GM21737 (cell line): ENCODE measurements around the gene RALGAPB.
"Not testable (repeated sequence)": the region's sequence is repeated elsewhere in the genome, so short reads cannot be mapped to it uniquely, and the experiment has no call there.

Experiments used
- ATAC-seq: cut with Tn5 transposase; IDR thresholded peaks from one replicate; pipeline ENCODE4 v1.9.1; 2021; ENCODE audit warnings: mild to moderate bottlenecking, moderate library complexity; ENCODE audit not compliant: unreplicated experiment

RALGAPB gene

DNA sequence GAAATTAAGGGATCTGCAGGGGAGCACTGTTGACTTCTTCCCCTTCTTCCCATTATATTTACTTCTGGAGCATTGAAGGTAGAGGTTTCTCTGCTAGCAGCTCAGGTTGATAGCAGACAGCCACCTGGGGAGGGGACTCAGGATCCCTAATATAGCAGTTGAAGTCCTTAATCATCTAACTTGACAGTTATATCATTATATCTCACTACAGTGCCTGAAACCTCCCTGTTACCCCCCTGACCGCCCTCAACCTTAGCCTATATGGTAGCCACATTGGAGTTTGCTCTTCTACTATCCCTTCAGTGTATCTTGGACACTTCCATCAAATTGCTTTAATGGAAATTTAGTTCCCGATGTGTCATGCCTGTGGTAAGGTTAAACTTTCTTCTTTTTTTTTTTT lies 7.0 kb downstream of the RALGAPB start:
- ATAC-seq: no peak

DNA sequence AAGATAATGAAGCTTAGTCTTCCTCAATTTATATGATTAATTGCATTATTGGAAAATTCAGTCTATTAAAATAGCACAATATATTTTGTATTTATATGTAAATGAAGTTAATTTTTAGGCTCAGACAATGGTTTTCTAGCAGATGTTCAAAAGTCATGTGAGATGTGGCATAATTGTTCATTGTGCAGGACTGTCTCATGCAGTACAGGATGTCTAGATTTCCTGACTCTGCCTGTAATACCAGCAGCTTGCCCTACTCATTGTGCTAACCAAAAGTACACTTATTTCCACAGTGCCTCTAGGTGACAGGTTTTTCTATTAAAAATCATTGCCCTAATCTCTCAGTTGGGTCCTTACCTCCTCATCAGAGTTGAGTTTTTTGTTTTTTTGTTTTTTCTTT lies 12.4 kb downstream of the RALGAPB start:
- no peak for ATAC-seq

DNA sequence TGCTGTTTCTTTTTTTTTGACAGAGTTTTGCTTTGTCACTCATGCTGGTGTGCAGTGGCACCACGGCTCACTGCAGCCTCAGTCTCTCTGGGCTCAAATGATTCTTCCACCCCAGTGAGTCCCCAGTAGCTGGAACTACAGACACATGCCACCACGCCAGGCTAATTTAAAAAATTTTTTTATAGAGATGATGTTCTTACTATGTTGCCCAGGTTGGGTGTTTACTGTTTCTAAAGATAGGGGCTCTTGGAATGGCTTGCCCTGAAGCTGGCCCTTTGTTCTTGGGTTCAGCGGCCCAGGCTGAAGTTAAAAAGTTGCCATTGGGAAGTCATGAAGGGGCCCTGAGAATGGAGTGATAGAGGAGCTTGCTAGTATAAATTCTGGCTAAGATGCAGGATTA lies 16.5 kb downstream of the RALGAPB start:
- no peak for ATAC-seq

GRCh38 chr20:38497246-38497935 lies 24.7 kb downstream of the RALGAPB start:
- ATAC-seq: no peak

GRCh38 chr20:38498909-38499308 lies 26.3 kb downstream of the RALGAPB start:
- ATAC-seq: no peak

DNA sequence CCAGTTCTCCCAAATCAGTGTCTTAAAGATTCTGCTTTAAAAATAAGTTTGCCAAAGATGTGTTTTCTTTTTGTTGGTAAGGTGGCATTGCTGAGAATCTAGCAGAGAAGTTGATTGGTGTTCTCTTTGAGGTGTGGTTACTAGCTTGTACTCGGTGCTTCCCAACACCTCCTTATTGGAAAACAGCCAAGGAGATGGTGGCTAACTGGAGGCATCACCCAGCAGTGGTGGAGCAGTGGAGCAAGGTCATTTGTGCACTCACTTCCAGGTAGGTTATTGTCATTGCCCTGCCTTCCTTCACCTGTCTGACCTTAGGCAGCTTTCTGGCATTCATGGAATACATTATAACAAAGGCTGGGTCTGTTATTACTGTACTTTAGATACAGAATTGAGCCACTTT lies 26.7 kb downstream of the RALGAPB start:
- no peak for ATAC-seq

DNA sequence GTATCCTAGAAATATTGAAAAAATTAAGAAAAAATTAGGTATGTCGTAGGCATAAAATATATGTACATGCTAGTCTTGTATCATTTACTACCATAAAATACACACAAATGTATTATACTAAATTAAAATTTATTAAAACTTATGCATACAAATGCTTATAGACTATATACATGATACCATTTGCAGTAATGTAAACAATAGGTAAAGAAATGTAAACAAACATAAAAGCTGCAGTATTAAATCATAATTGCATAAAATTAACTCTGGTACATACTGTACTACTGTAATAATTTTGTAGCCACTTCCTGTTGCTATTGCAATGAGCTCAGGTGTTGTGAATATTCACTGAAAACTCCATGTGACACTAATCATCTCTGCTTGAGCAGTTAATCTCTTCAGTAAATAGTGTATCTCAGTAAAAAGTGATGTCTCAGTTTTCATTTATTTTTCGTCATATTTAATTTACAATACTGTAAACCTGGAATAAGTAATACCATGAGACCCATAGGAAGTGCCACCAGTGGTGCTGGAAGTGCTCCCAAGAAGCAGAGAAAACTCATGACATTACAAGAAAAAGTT lies 29.3 kb downstream of the RALGAPB start:
- ATAC-seq: no peak

- ATAC-seq: no peak
These were observed 31.9 kb downstream of the RALGAPB start for GRCh38 chr20:38504368-38505090.

GRCh38 chr20:38505091-38505455 lies 32.4 kb downstream of the RALGAPB start:
- ATAC-seq: no peak

DNA sequence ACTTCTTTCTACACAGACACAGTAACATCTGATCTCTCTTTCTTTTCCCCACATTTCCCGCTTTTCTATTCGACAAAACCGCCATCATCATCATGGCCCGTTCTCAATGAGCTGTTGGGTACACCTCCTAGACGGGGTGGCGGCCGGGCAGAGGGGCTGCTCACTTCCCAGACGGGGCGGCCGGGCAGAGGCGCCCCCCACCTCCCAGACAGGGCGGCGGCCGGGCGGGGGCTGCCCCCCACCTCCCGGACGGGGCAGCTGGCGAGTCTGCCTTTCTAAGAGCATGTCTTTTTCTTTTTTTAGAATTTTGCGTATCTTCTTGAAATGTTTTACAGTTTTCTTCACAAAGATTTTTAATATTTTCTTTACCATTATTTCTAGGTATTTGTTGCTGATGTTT lies 39.1 kb downstream of the RALGAPB start:
- not testable (repeated sequence) for ATAC-seq

DNA sequence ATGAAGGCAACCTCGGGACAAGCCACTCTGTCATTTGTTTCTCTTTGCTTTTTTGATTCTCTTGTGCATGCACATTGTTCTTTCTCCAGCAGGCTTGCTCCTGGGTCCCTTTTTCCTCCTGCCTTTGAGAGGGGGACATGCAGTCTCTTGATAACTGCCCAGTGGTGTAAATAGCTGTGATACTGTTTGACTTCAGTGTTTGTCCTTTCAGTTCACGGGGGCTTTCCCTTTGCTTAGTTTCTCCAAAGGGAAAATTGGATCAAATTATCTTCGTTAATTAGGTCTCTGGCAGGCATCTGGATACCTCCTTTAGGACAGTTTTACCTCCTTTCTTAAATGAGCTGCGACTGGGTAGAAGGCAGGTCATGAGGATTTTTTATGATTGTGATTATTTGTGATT lies 41.5 kb downstream of the RALGAPB start:
- ATAC-seq: no peak

GRCh38 chr20:38514947-38515346 lies 42.3 kb downstream of the RALGAPB start:
- no peak for ATAC-seq

DNA sequence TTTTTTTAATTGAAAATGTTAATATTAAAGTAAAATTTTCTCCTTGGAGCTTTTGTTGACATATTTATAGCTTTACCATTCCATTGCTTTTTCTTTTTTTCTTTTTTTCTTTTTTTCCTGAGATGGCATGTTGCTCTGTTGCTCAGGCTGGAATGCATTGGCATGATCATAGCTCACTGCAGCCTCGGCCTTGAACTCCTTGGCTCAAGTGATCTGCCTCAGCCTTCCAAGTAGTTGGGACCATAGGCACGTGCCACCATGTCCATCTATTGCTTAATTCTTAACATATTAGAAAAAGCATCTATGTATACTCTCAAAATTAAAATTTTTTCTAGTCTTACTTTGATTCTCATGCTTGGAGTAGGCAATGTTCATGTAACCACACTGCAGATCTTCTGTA lies 43.0 kb downstream of the RALGAPB start:
- ATAC-seq: no peak

- no peak for ATAC-seq
These were observed 46.8 kb downstream of the RALGAPB start for GRCh38 chr20:38519426-38519825.

DNA sequence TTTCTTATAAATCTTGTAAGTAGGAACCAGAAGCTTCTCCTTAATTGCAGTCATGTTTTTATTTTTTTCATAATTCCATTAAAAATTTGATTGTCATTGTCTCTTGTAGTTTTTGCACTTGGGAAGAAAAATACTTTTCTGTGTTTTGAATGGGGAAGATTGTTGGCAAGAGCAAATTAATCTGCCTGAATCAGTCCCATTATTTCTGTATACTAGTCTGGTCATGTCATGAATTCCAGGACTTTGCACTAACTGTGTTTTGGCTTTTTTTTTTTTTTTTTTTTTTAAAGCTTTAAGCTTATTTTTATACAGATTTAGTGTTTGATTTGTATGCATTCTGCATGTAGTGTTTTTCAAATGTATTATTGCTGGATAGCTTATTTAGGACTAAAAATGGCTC lies 47.6 kb downstream of the RALGAPB start:
- no peak for ATAC-seq

DNA sequence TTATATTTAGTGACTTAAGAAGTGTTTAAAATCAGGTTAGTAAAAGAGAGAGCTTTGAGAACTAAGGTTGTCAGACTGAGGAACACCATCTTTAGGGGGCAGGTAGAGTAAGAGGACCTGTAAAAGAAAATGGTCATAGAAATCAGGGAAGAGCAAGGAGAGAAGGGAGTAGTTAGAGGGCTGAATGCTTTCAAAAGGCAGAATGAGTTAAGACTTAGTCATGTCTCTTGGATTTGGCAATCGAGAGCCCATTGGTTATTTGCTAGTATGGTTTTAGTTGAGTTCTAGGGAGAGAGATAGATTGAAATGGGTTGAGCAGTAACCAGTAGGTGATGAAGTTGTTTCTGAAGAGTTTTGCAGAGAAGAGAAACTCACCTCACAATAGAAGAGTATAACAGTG lies 51.1 kb downstream of the RALGAPB start:
- no peak for ATAC-seq

DNA sequence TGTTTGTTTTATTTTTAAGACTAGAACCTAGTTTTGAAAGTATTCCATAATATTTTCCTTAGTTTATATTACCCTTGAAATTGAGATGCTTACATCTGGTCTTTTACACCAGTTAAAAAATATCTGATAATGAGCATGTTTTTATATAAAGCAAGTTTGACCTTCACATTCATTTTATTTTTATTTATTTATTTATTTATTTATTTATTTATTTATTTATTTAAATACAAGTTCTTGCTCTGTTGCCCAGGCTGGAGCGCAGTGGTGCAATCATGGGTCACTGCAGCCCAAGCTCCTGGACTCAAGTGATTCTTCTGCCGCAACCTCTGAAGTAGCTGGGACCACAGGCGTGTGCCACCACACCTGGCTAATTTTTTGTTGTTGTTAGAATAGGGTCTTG lies 55.5 kb downstream of the RALGAPB start:
- no peak for ATAC-seq

DNA sequence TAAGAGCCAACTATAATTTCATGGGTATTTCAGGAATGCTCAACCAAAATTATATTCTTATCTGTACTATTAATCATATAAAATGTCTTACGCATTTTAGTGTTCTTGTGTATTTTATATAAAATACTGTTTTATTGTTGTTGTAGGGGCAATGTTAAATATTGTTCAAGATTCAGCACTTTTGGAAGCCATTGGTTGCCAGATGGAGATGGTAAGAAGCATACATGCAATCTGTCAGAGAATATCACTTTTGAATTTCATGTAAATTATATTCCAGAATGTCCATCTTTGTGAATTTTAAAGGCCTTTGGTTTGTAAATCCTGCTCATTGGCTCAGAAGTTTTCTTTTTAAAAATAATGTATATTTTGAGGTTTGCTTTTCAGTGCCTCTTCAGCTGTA lies 58.4 kb downstream of the RALGAPB start:
- no peak for ATAC-seq

GRCh38 chr20:38534756-38535155 lies 62.1 kb downstream of the RALGAPB start:
- no peak for ATAC-seq

- no peak for ATAC-seq
These were observed 63.7 kb downstream of the RALGAPB start for GRCh38 chr20:38536310-38536709.

GRCh38 chr20:38537176-38537575 lies 64.5 kb downstream of the RALGAPB start:
- no peak for ATAC-seq

- no peak for ATAC-seq
These were observed 66.1 kb downstream of the RALGAPB start for GRCh38 chr20:38538789-38539188.
